Astrocyte (in vitro differentiated cells and primary cell): ENCODE measurements around the gene PDLIM7. TPM values are rescaled to one million over a fixed set of nuclear protein-coding genes. Genes with fewer than 3 reads are reported as not detected.

Experiments used
- DNase-seq: peaks from one replicate; pipeline ENCODE4 v3.0.0-alpha.2; 2010; ENCODE audit warnings: low read depth
- FAIRE-seq: peaks from 2 replicates; lab custom pipeline; 2011; peaks lifted over from hg19 to GRCh38; lab: Jason Lieb, UNC
- H2AFZ ChIP-seq: 2 replicates; pipeline ENCODE4 v1.6.0; 2012; ENCODE audit warnings: low read depth, low read length, inconsistent platforms
- H3K27ac ChIP-seq: 2 replicates; pipeline ENCODE4 v1.5.1; 2011; ENCODE audit warnings: low read depth, low read length, inconsistent platforms
- H3K27me3 ChIP-seq: 2 replicates; pipeline ENCODE4 v1.6.0; 2011; ENCODE audit warnings: low read length, inconsistent platforms; ENCODE audit not compliant: insufficient read depth
- H3K36me3 ChIP-seq: 2 replicates; pipeline ENCODE4 v1.5.1; 2011; ENCODE audit warnings: low read length, inconsistent platforms; ENCODE audit not compliant: insufficient read depth
- H3K4me1 ChIP-seq: 2 replicates; pipeline ENCODE4 v1.5.1; 2011; ENCODE audit warnings: low read length, inconsistent platforms; ENCODE audit not compliant: insufficient read depth
- H3K4me2 ChIP-seq: 2 replicates; pipeline ENCODE4 v1.6.0; 2012; ENCODE audit warnings: low read length, inconsistent platforms
- H3K4me3 ChIP-seq: 2 replicates; pipeline ENCODE4 v1.5.1; 2011; ENCODE audit warnings: low read depth, mild to moderate bottlenecking, low read length, inconsistent platforms; ENCODE audit not compliant: insufficient read depth
- H3K79me2 ChIP-seq: 2 replicates; pipeline ENCODE4 v1.6.0; 2012; ENCODE audit warnings: mild to moderate bottlenecking, low read length, inconsistent platforms; ENCODE audit not compliant: insufficient read depth
- H3K9ac ChIP-seq: 2 replicates; pipeline ENCODE4 v1.6.0; 2012; ENCODE audit warnings: mild to moderate bottlenecking, low read length, inconsistent platforms
- H3K9me3 ChIP-seq: 2 replicates; pipeline ENCODE4 v1.5.1; 2012; ENCODE audit warnings: low read depth, mild to moderate bottlenecking, low read length, inconsistent platforms; ENCODE audit not compliant: insufficient read depth
- H4K20me1 ChIP-seq: 2 replicates; pipeline ENCODE4 v1.6.0; 2012; ENCODE audit warnings: low read length, inconsistent platforms; ENCODE audit not compliant: insufficient read depth
- H3K27ac Mint-ChIP-seq: one replicate; pipeline ENCODE4 v1.8.0; 2021; ENCODE audit warnings: mild to moderate bottlenecking, mixed read lengths; ENCODE audit not compliant: unreplicated experiment
- H3K27me3 Mint-ChIP-seq: one replicate; pipeline ENCODE4 v1.8.0; 2021; ENCODE audit warnings: low read depth, mixed read lengths; ENCODE audit not compliant: unreplicated experiment
- H3K36me3 Mint-ChIP-seq: one replicate; pipeline ENCODE4 v1.8.0; 2021; ENCODE audit warnings: low read depth, mixed read lengths; ENCODE audit not compliant: unreplicated experiment
- H3K4me1 Mint-ChIP-seq: one replicate; pipeline ENCODE4 v1.8.0; 2021; ENCODE audit warnings: low read depth, mixed read lengths; ENCODE audit not compliant: unreplicated experiment
- H3K4me3 Mint-ChIP-seq: one replicate; pipeline ENCODE4 v1.8.0; 2021; ENCODE audit warnings: mild to moderate bottlenecking, moderate library complexity, mixed read lengths; ENCODE audit not compliant: unreplicated experiment
- H3K9me3 Mint-ChIP-seq: one replicate; pipeline ENCODE4 v1.8.0; 2021; ENCODE audit warnings: mild to moderate bottlenecking, mixed read lengths; ENCODE audit not compliant: unreplicated experiment
- EZH2 ChIP-seq: IDR thresholded peaks from 2 replicates; pipeline ENCODE4 v1.6.1; 2012; ENCODE audit warnings: mild to moderate bottlenecking, low read length, inconsistent platforms; ENCODE audit not compliant: insufficient read depth
- total RNA-seq: library from RNA; stranded (reverse); gene quantifications from 2 replicates; pipeline ENCODE4 v1.2.1, GENCODE V29; 2021
- TF ChIP-seq, protein P1 (sequence below): IDR thresholded peaks from 2 replicates; pipeline ENCODE4 v1.5.1; 2011; ENCODE audit warnings: low read depth, mild to moderate bottlenecking, inconsistent platforms, low read length, moderate library complexity; ENCODE audit not compliant: insufficient read depth

PDLIM7 gene
- total RNA-seq, 1 donor from 2014 or later = 590 TPM

DNA sequence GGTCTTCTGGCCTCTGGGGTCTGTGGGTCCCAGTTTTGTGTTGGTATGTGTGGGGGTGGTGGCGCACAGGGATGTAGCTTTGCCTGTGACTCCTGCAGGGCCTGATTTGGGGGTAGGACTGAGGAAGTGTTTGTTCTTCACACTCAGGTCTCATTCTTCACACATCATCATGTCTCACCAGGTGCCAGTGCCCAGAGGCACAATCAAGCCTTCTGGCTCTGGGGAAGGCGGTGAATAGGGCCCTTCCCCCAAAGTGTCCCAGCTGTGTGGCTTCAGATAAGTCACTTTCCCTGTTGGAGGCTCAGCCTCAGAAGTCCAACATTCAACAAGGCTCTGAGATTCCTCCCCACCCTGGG, 29.1 kb downstream of the PDLIM7 start:
- Mint-ChIP-seq H3K9me3 (no peaks in the 10 kb centered on the region), H3K27ac (peak overlapping the region; percentile 96), H3K4me3 (peak overlapping the region; percentile 68), H3K36me3 (peaks cover 30% of the 10 kb centered on the region), H3K27me3 (no peaks in the 10 kb centered on the region), H3K4me1 (peaks cover 33% of the 10 kb centered on the region)
- H3K9me3 ChIP-seq = no peaks in the 10 kb centered on the region
- H3K4me3 ChIP-seq = no peak overlapping the region
- peak overlapping the region; percentile 99 for H3K4me2 ChIP-seq
- H2AFZ ChIP-seq = no peak overlapping the region
- no peaks in the 10 kb centered on the region for H3K27me3 ChIP-seq
- FAIRE-seq (no peak), DNase-seq (no peak)
- H3K4me1 ChIP-seq = peaks cover 46% of the 10 kb centered on the region
- H4K20me1 ChIP-seq = peaks cover 83% of the 10 kb centered on the region
- H3K36me3 ChIP-seq = peaks cover 40% of the 10 kb centered on the region
- no peak for TF ChIP-seq EZH2
- TF ChIP-seq, protein P1, sequence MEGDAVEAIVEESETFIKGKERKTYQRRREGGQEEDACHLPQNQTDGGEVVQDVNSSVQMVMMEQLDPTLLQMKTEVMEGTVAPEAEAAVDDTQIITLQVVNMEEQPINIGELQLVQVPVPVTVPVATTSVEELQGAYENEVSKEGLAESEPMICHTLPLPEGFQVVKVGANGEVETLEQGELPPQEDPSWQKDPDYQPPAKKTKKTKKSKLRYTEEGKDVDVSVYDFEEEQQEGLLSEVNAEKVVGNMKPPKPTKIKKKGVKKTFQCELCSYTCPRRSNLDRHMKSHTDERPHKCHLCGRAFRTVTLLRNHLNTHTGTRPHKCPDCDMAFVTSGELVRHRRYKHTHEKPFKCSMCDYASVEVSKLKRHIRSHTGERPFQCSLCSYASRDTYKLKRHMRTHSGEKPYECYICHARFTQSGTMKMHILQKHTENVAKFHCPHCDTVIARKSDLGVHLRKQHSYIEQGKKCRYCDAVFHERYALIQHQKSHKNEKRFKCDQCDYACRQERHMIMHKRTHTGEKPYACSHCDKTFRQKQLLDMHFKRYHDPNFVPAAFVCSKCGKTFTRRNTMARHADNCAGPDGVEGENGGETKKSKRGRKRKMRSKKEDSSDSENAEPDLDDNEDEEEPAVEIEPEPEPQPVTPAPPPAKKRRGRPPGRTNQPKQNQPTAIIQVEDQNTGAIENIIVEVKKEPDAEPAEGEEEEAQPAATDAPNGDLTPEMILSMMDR = no peak
- peaks cover 82% of the 10 kb centered on the region for H3K79me2 ChIP-seq
- H3K27ac ChIP-seq = peak overlapping the region; percentile 81
- H3K9ac ChIP-seq = peak overlapping the region; percentile 94

DNA sequence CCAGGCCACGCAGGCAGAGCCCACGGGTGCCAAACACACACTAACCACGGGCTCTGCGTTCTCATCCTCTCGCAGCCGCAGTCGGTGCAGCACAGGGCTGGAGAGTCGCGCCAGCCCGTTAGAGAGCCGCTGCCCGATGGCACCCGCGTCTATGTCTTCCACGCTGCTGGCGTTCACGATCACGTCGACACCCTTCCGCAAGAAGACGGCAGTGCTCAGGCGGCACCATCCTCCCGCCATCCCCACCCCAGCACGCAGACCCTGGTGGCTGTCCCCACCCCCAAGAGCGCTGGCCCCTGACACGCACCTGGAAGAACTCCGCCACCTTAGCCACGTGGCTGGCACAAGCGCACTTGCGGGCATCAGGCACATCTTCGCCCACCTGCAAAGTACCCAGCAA, 30.0 kb downstream of the PDLIM7 start:
- Mint-ChIP-seq H3K4me1 (peaks cover 35% of the 10 kb centered on the region), H3K27ac (no peak overlapping the region), H3K36me3 (peaks cover 33% of the 10 kb centered on the region), H3K9me3 (no peaks in the 10 kb centered on the region), H3K4me3 (no peak overlapping the region), H3K27me3 (no peaks in the 10 kb centered on the region)
- Histone ChIP-seq H2AFZ (no peak overlapping the region), H3K4me1 (peaks cover 46% of the 10 kb centered on the region), H3K9me3 (no peaks in the 10 kb centered on the region), H3K4me3 (no peak overlapping the region), H3K79me2 (peaks cover 82% of the 10 kb centered on the region), H3K27ac (no peak overlapping the region), H3K36me3 (peaks cover 41% of the 10 kb centered on the region), H4K20me1 (peaks cover 88% of the 10 kb centered on the region), H3K27me3 (no peaks in the 10 kb centered on the region), H3K4me2 (no peak overlapping the region), H3K9ac (no peak overlapping the region)
- no peak for FAIRE-seq
- no peak for TF ChIP-seq EZH2
- TF ChIP-seq, protein P1 = no peak
- no peak for DNase-seq

DNA sequence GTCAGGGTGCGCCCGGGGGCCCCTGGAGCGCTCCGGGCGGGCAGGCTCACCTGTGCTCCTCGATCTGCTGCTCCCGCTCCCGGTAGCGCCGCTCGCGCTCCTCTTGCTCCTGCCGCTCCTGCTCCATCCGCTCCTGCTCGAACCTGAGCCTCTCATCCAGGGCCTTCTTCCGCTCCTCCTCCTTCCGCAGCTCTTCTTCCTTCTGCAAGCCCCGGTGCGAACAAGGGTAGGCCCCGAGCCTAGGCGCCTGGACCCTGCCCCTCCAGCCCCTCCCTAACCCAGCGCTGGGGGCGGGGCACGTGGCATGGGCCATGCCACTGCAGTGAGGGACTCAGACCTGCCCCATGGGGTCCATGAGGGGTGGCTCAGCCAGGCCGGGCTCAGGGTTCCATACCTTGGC, 30.5 kb downstream of the PDLIM7 start:
- Histone ChIP-seq H4K20me1 (peaks cover 88% of the 10 kb centered on the region), H3K79me2 (peaks cover 82% of the 10 kb centered on the region), H3K4me1 (peaks cover 44% of the 10 kb centered on the region), H3K27ac (no peak overlapping the region), H2AFZ (no peak overlapping the region), H3K9me3 (no peaks in the 10 kb centered on the region), H3K4me2 (no peak overlapping the region), H3K27me3 (no peaks in the 10 kb centered on the region), H3K9ac (no peak overlapping the region), H3K36me3 (peaks cover 41% of the 10 kb centered on the region), H3K4me3 (no peak overlapping the region)
- Mint-ChIP-seq H3K4me1 (peaks cover 35% of the 10 kb centered on the region), H3K27me3 (no peaks in the 10 kb centered on the region), H3K9me3 (no peaks in the 10 kb centered on the region), H3K36me3 (peaks cover 33% of the 10 kb centered on the region), H3K4me3 (no peak overlapping the region), H3K27ac (no peak overlapping the region)
- no peak for TF ChIP-seq EZH2
- TF ChIP-seq, protein P1 = no peak
- FAIRE-seq = no peak
- DNase-seq = no peak
